PC-3 (cell line): ENCODE measurements around the gene AJAP1. TPM values are rescaled to one million over a fixed set of nuclear protein-coding genes. Genes with fewer than 3 reads are reported as not detected.

ENCODE experiments used
- ATAC-seq: fragments of 200-7000 bp; cut with Tn5 transposase; 2 replicates; pipeline ENCODE4 v1.9.1; 2020; ENCODE audit warnings: mild to moderate bottlenecking, moderate library complexity
- BruUV-seq: library from RNA; stranded (reverse); fragments of 400-500 nt; replicated peaks from 2 replicates; lab custom pipeline; 2021; lab: Mats Ljungman, UMichigan
- CTCF ChIA-PET: fragments of 300-600 bp; sonication (Branson Sonifier 250); formaldehyde crosslinking; loops from one replicate; lab custom pipeline; 2022; ENCODE audit warnings: antibody characterized with exemption; lab: Charles Lee
- POLR2A ChIA-PET: fragments of 300-600 bp; sonication (Branson Sonifier 250); formaldehyde crosslinking; loops from one replicate; lab custom pipeline; 2022; ENCODE audit warnings: antibody characterized with exemption; ENCODE audit not compliant: unreplicated experiment; lab: Charles Lee
- DNase-seq: peaks from one replicate; pipeline ENCODE4 v3.0.0-alpha.2; 2015
- H2AFZ ChIP-seq: fragments of 300-600 bp; sonication (generic); 2 replicates; pipeline ENCODE4 v1.6.0; 2016; ENCODE audit warnings: antibody characterized with exemption, low read length
- H3F3A ChIP-seq: fragments of 300-600 bp; sonication (generic); one replicate; pipeline ENCODE4 v1.6.0; 2017; ENCODE audit warnings: antibody characterized with exemption, low read length, control low read depth, mild to moderate bottlenecking; ENCODE audit not compliant: unreplicated experiment
- H3K27ac ChIP-seq: fragments of 300-600 bp; sonication (generic); 2 replicates; pipeline ENCODE4 v1.5.1; 2016; ENCODE audit warnings: mild to moderate bottlenecking, low read length
- H3K27me3 ChIP-seq: fragments of 300-600 bp; sonication (generic); 2 replicates; pipeline ENCODE4 v1.6.1; 2016; ENCODE audit warnings: low read length, mixed read lengths
- H3K36me3 ChIP-seq: fragments of 300-600 bp; sonication (generic); 2 replicates; pipeline ENCODE4 v1.6.1; 2016; ENCODE audit warnings: low read depth, mixed run types, low read length, mixed read lengths
- H3K4me1 ChIP-seq: fragments of 300-600 bp; sonication (generic); 2 replicates; pipeline ENCODE4 v1.5.1; 2016; ENCODE audit warnings: low read length; ENCODE audit not compliant: insufficient read depth
- H3K4me2 ChIP-seq: fragments of 300-600 bp; sonication (generic); 2 replicates; pipeline ENCODE4 v1.6.0; 2016; ENCODE audit warnings: low read length
- H3K4me3 ChIP-seq: fragments of 300-600 bp; sonication (generic); 2 replicates; pipeline ENCODE4 v1.5.1; 2016; ENCODE audit warnings: mild to moderate bottlenecking, low read length, mixed read lengths
- H3K79me2 ChIP-seq: fragments of 300-600 bp; sonication (generic); 2 replicates; pipeline ENCODE4 v1.6.1; 2017; ENCODE audit warnings: low read length, mixed read lengths
- H3K9ac ChIP-seq: fragments of 300-600 bp; sonication (generic); 2 replicates; pipeline ENCODE4 v1.6.0; 2016; ENCODE audit warnings: mild to moderate bottlenecking, low read length
- H3K9me2 ChIP-seq: fragments of 300-600 bp; sonication (generic); replicated peaks from 2 replicates; pipeline ENCODE4 v1.6.1; 2016; ENCODE audit warnings: mixed run types, low read length, mixed read lengths
- H3K9me3 ChIP-seq: fragments of 300-600 bp; sonication (generic); 2 replicates; pipeline ENCODE4 v1.6.1; 2016; ENCODE audit warnings: low read length, mixed read lengths
- H4K20me1 ChIP-seq: fragments of 300-600 bp; sonication (generic); 2 replicates; pipeline ENCODE4 v1.6.1; 2016; ENCODE audit warnings: low read length, mixed read lengths
- CTCF ChIP-seq: fragments of 300-600 bp; sonication (generic); conservative IDR thresholded peaks from 2 replicates; pipeline ENCODE4 v1.5.1; 2017; ENCODE audit warnings: antibody characterized with exemption, low read depth, mild to moderate bottlenecking, low read length
- EZH2 ChIP-seq: fragments of 300-600 bp; sonication (generic); IDR thresholded peaks from one replicate; pipeline ENCODE4 v1.6.1; 2017; ENCODE audit warnings: antibody characterized with exemption, mild to moderate bottlenecking, low read length; ENCODE audit not compliant: unreplicated experiment
- EZH2phosphoT487 ChIP-seq: fragments of 300-600 bp; sonication (generic); IDR thresholded peaks from 2 replicates; pipeline ENCODE4 v1.6.1; 2018; ENCODE audit warnings: mild to moderate bottlenecking, antibody characterized with exemption, low read length, borderline replicate concordance
- intact Hi-C: fragments of 100-400 bp; cut with micrococcal nuclease; formaldehyde crosslinking; loops from 2 replicates; pipeline ENCODE4 v1.9.0; 2023
- total RNA-seq: library from RNA; depleted of rRNA; stranded (reverse); fragments of >200 nt; gene quantifications from 2 replicates; pipeline ENCODE4 v1.2.3, GENCODE V29; 2014

AJAP1 gene
- total RNA-seq, 1 experiment from 2014 or later = not detected

- no peaks in the 10 kb centered on the region for H3K4me1 ChIP-seq
- no peaks in the 10 kb centered on the region for H3K36me3 ChIP-seq
- peaks cover 38% of the 10 kb centered on the region for H3K27me3 ChIP-seq
- no peak overlapping the region for H2AFZ ChIP-seq
- H3F3A ChIP-seq = no peaks in the 10 kb centered on the region
- POLR2A ChIA-PET = no interaction called here
- BruUV-seq = no TSS peak
- no peak overlapping the region for H3K4me3 ChIP-seq
- H3K79me2 ChIP-seq = no peaks in the 10 kb centered on the region
- no peak overlapping the region for H3K4me2 ChIP-seq
- H3K9ac ChIP-seq = no peak overlapping the region
- TF ChIP-seq EZH2 (no peak), CTCF (no peak), EZH2phosphoT487 (no peak)
- no peaks in the 10 kb centered on the region for H4K20me1 ChIP-seq
- no peaks in the 10 kb centered on the region for H3K9me3 ChIP-seq
- H3K9me2 ChIP-seq = no peaks in the 10 kb centered on the region
- no peak overlapping the region for H3K27ac ChIP-seq
- CTCF ChIA-PET = no interaction called here
- DNase-seq (peak; percentile 22), ATAC-seq (no peak)
- intact Hi-C loops = no loop called here
Measured at GRCh38 chr1:4668743-4669700, 14.6 kb downstream of the AJAP1 start.

- Histone ChIP-seq H3K79me2 (no peaks in the 10 kb centered on the region), H3K4me2 (no peak overlapping the region), H2AFZ (no peak overlapping the region), H3K9ac (no peak overlapping the region), H3K4me1 (no peaks in the 10 kb centered on the region), H4K20me1 (no peaks in the 10 kb centered on the region), H3K4me3 (no peak overlapping the region), H3K27ac (no peak overlapping the region), H3F3A (no peaks in the 10 kb centered on the region), H3K9me2 (no peaks in the 10 kb centered on the region), H3K27me3 (peaks cover 33% of the 10 kb centered on the region), H3K36me3 (no peaks in the 10 kb centered on the region), H3K9me3 (no peaks in the 10 kb centered on the region)
- DNase-seq (no peak), ATAC-seq (no peak)
- ChIA-PET POLR2A (no interaction called here), CTCF (no interaction called here)
- TF ChIP-seq EZH2 (no peak), EZH2phosphoT487 (no peak), CTCF (no peak)
- intact Hi-C loops = no loop called here
- BruUV-seq = no TSS peak
Measured at GRCh38 chr1:4670265-4670664, 15.9 kb downstream of the AJAP1 start.

- ATAC-seq (no peak), DNase-seq (no peak)
- Histone ChIP-seq H3K27ac (no peak overlapping the region), H3K27me3 (peaks cover 41% of the 10 kb centered on the region), H3K4me3 (no peak overlapping the region), H3K79me2 (no peaks in the 10 kb centered on the region), H4K20me1 (no peaks in the 10 kb centered on the region), H3K9me2 (no peaks in the 10 kb centered on the region), H3K9ac (no peak overlapping the region), H3K4me2 (no peak overlapping the region), H3K9me3 (no peaks in the 10 kb centered on the region), H3K4me1 (no peaks in the 10 kb centered on the region), H3F3A (no peaks in the 10 kb centered on the region), H3K36me3 (no peaks in the 10 kb centered on the region), H2AFZ (no peak overlapping the region)
- ChIA-PET POLR2A (no interaction called here), CTCF (no interaction called here)
- TF ChIP-seq EZH2 (no peak), EZH2phosphoT487 (no peak), CTCF (no peak)
- intact Hi-C loops = no loop called here
- BruUV-seq = no TSS peak
Measured at GRCh38 chr1:4671828-4672227, 17.4 kb downstream of the AJAP1 start.
